ENCODE data around the gene MASP2. TPM values are rescaled to one million over a fixed set of nuclear protein-coding genes. Genes with fewer than 3 reads are reported as not detected.

Gene MASP2
- total and polyA plus RNA-seq, 9 of the 15 experiments (the other 6 are each of a cell fraction or from before 2014, with no cell fraction given), result 0.01 to 0.23 (median 0.06) TPM; not detected in 3

GRCh38 chr1:11037740-11038182, 9.3 kb downstream of the MASP2 start (continued):
- TF ChIP-seq JUN (IDR thresholded peaks at IDR 0.05; ENCODE audit: borderline replicate concordance, low read depth, low read length) (0 out of 2 replicates have a peak, but pooled peaks have one; percentile 9), JUN (CRISPR knock-in tag; IDR thresholded peaks at IDR 0.05; ENCODE audit: borderline replicate concordance) (no peak), ARNT (IDR thresholded peaks at IDR 0.05) (peak in 1 of 2 experiments; percentile 44; a peak in 1 of 4 replicates), SIRT6 (IDR thresholded peaks at IDR 0.05; ENCODE audit: low read depth, low read length) (no peak), MYC (IDR thresholded peaks at IDR 0.05; ENCODE audit: low read depth, low read length) (peak; percentile 33; the same call in 1 of the 2 replicates), MYC (CRISPR knock-in tag; IDR thresholded peaks at IDR 0.05; ENCODE audit: borderline replicate concordance, low read depth) (no peak), ZNF76 (CRISPR knock-in tag; IDR thresholded peaks at IDR 0.05; ENCODE audit: borderline replicate concordance) (no peak), CREM (IDR thresholded peaks at IDR 0.05; ENCODE audit: low read depth) (peak; percentile 45), BRF1 (IDR thresholded peaks at IDR 0.05; ENCODE audit: borderline replicate concordance, extremely low read depth, insufficient read length) (no peak), SMC3 (conservative IDR thresholded peaks at IDR 0.05; ENCODE audit: insufficient read depth, low read depth, low read length) (peak; percentile 95), ZNF407 (IDR thresholded peaks at IDR 0.05; ENCODE audit: low read depth) (no peak), PREB (CRISPR knock-in tag; IDR thresholded peaks at IDR 0.05) (no peak), SRSF9 (IDR thresholded peaks at IDR 0.05; ENCODE audit: borderline replicate concordance, low read depth, low read length) (no peak), THRA (IDR thresholded peaks at IDR 0.05) (no peak)
